Neural cell (in vitro differentiated cells): ENCODE data around the gene TRAPPC3. TPM values are rescaled to one million over a fixed set of nuclear protein-coding genes. Genes with fewer than 3 reads are reported as not detected.

ENCODE experiments used
- H2AFZ ChIP-seq: fragments of 200-600, 300-800 bp; sonication (generic), shearing (Covaris generic); 2 replicates; pipeline ENCODE4 v1.6.0; 2014; ENCODE audit warnings: low read depth, mild to moderate bottlenecking, antibody characterized with exemption, low read length, moderate library complexity
- H3F3A ChIP-seq: fragments of 200-600 bp; shearing (Covaris generic); 2 replicates; pipeline ENCODE4 v1.6.1; 2016; ENCODE audit warnings: mild to moderate bottlenecking, moderate library complexity, mixed read lengths, antibody characterized with exemption, low read length; ENCODE audit not compliant: insufficient read depth, poor library complexity, severe bottlenecking
- H3K27ac ChIP-seq: fragments of 200-600, 300-800 bp; sonication (generic), shearing (Covaris generic); 2 replicates; pipeline ENCODE4 v1.5.1; 2014; ENCODE audit warnings: mild to moderate bottlenecking, low read length, moderate library complexity
- H3K27me3 ChIP-seq: fragments of 300-800, 200-600 bp; sonication (generic), shearing (Covaris generic); 2 replicates; pipeline ENCODE4 v1.6.0; 2014; ENCODE audit warnings: mild to moderate bottlenecking, low read depth, low read length, moderate library complexity; ENCODE audit not compliant: insufficient read depth
- H3K36me3 ChIP-seq: fragments of 300-800, 200-600 bp; sonication (generic), shearing (Covaris generic); 2 replicates; pipeline ENCODE4 v1.5.1; 2014; ENCODE audit warnings: mild to moderate bottlenecking, antibody characterized with exemption, low read length, moderate library complexity; ENCODE audit not compliant: insufficient read depth
- H3K4me2 ChIP-seq: fragments of 300-800, 200-600 bp; sonication (generic), shearing (Covaris generic); 2 replicates; pipeline ENCODE4 v1.6.0; 2014; ENCODE audit warnings: mild to moderate bottlenecking, low read length
- H3K4me3 ChIP-seq: fragments of 300-800, 200-600 bp; sonication (generic), shearing (Covaris generic); 2 replicates; pipeline ENCODE4 v1.5.1; 2014; ENCODE audit warnings: mild to moderate bottlenecking, low read length, moderate library complexity
- H3K79me2 ChIP-seq: fragments of 200-600 bp; shearing (Covaris generic); replicated peaks from 2 replicates; pipeline ENCODE4 v1.6.0; 2014; ENCODE audit warnings: mild to moderate bottlenecking, low read length, moderate library complexity; ENCODE audit not compliant: insufficient read depth
- H3K9ac ChIP-seq: fragments of 300-800, 200-600 bp; sonication (generic), shearing (Covaris generic); 2 replicates; pipeline ENCODE4 v1.6.1; 2016; ENCODE audit warnings: mild to moderate bottlenecking, low read length, mixed read lengths
- H3K9me2 ChIP-seq: fragments of 200-600 bp; shearing (Covaris generic); 2 replicates; pipeline ENCODE4 v1.6.1; 2016; ENCODE audit warnings: mild to moderate bottlenecking, low read length, mixed read lengths; ENCODE audit not compliant: insufficient read depth
- H3K9me3 ChIP-seq: fragments of 200-600, 300-800 bp; sonication (generic), shearing (Covaris generic); 2 replicates; pipeline ENCODE4 v1.6.1; 2016; ENCODE audit warnings: mild to moderate bottlenecking, mixed run types, low read length, moderate library complexity, mixed read lengths
- H4K20me1 ChIP-seq: fragments of 200-600 bp; shearing (Covaris generic); 2 replicates; pipeline ENCODE4 v1.6.1; 2016; ENCODE audit warnings: mild to moderate bottlenecking, mixed run types; ENCODE audit not compliant: insufficient read depth
- CTCF ChIP-seq: fragments of 450-650 bp; IDR thresholded peaks from 2 replicates; pipeline ENCODE4 v1.5.1; 2014; ENCODE audit warnings: antibody characterized with exemption, mild to moderate bottlenecking, moderate library complexity; ENCODE audit not compliant: poor library complexity, severe bottlenecking
- EP300 ChIP-seq: fragments of 450-650 bp; conservative IDR thresholded peaks from 2 replicates; pipeline ENCODE4 v1.6.1; 2014; ENCODE audit warnings: antibody characterized with exemption, mild to moderate bottlenecking, moderate library complexity; ENCODE audit not compliant: poor library complexity, severe bottlenecking
- EZH2 ChIP-seq: fragments of 200-600, 300-800 bp; shearing (Covaris generic), sonication (generic); IDR thresholded peaks from 2 replicates; pipeline ENCODE4 v1.6.1; 2014; ENCODE audit warnings: antibody characterized with exemption, low read length, borderline replicate concordance, mild to moderate bottlenecking; ENCODE audit not compliant: insufficient read depth, poor library complexity, severe bottlenecking
- MXI1 ChIP-seq: fragments of 450-650 bp; conservative IDR thresholded peaks from 2 replicates; pipeline ENCODE4 v1.6.1; 2014; ENCODE audit warnings: antibody characterized with exemption, mild to moderate bottlenecking; ENCODE audit not compliant: poor library complexity, severe bottlenecking
- POLR2AphosphoS5 ChIP-seq: IDR thresholded peaks from 2 replicates; pipeline ENCODE4 v1.6.1; 2012
- RAD21 ChIP-seq: fragments of 450-650 bp; conservative IDR thresholded peaks from 2 replicates; pipeline ENCODE4 v1.6.1; 2014; ENCODE audit warnings: antibody characterized with exemption, mild to moderate bottlenecking, moderate library complexity
- SMC3 ChIP-seq: fragments of 450-650 bp; conservative IDR thresholded peaks from 2 replicates; pipeline ENCODE4 v1.6.1; 2014; ENCODE audit warnings: antibody characterized with exemption, mild to moderate bottlenecking, moderate library complexity; ENCODE audit not compliant: poor library complexity
- TAF1 ChIP-seq: IDR thresholded peaks from 2 replicates; pipeline ENCODE4 v1.6.1; 2012; ENCODE audit warnings: low read depth
- polyA plus RNA-seq: library from polyadenylated mRNA; depleted of rRNA; stranded (reverse); fragments of >200 nt; gene quantifications from 2 replicates; pipeline ENCODE4 v1.2.3, GENCODE V29; 2014
- TF ChIP-seq, protein P1 (sequence below): IDR thresholded peaks from 2 replicates; pipeline ENCODE4 v1.6.1; 2012; ENCODE audit warnings: borderline replicate concordance

TRAPPC3 gene
- polyA plus RNA-seq, 1 donor from 2014 or later: 278 TPM

DNA sequence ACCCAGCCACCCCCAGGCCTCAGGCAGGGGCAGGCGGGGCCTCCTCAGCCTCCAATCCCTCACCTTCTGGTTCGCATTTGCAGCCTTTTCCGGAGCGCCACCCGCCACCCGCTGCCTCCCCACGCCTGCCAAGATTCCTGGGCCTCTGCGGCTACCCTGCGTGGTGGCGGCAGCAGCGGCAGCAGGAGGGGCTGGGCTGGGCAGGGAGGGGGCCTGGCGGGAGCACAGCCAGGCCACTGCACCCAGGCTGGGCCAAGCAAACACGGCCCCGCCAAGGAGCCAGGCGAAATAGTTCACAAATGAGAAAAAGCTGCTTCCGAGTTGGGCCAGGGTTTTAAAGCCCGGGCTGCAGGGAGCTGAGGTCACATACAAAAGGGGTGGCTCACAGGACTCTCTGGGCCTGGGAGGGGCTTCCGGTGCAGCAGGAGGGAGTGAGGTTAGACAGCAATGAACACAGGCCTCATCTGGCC, 34.1 kb downstream of the TRAPPC3 start:
- Histone ChIP-seq H3K4me3 (no peak overlapping the region), H3K79me2 (no peaks in the 10 kb centered on the region), H3K36me3 (no peaks in the 10 kb centered on the region), H4K20me1 (no peaks in the 10 kb centered on the region), H3F3A (no peaks in the 10 kb centered on the region), H3K27ac (no peak overlapping the region), H3K4me2 (no peak overlapping the region), H3K9me2 (no peaks in the 10 kb centered on the region), H2AFZ (no peak overlapping the region), H3K9ac (no peak overlapping the region), H3K27me3 (no peaks in the 10 kb centered on the region), H3K9me3 (no peaks in the 10 kb centered on the region)
- TF ChIP-seq EP300: no peak
- no peak for TF ChIP-seq CTCF
- TF ChIP-seq, protein P1, sequence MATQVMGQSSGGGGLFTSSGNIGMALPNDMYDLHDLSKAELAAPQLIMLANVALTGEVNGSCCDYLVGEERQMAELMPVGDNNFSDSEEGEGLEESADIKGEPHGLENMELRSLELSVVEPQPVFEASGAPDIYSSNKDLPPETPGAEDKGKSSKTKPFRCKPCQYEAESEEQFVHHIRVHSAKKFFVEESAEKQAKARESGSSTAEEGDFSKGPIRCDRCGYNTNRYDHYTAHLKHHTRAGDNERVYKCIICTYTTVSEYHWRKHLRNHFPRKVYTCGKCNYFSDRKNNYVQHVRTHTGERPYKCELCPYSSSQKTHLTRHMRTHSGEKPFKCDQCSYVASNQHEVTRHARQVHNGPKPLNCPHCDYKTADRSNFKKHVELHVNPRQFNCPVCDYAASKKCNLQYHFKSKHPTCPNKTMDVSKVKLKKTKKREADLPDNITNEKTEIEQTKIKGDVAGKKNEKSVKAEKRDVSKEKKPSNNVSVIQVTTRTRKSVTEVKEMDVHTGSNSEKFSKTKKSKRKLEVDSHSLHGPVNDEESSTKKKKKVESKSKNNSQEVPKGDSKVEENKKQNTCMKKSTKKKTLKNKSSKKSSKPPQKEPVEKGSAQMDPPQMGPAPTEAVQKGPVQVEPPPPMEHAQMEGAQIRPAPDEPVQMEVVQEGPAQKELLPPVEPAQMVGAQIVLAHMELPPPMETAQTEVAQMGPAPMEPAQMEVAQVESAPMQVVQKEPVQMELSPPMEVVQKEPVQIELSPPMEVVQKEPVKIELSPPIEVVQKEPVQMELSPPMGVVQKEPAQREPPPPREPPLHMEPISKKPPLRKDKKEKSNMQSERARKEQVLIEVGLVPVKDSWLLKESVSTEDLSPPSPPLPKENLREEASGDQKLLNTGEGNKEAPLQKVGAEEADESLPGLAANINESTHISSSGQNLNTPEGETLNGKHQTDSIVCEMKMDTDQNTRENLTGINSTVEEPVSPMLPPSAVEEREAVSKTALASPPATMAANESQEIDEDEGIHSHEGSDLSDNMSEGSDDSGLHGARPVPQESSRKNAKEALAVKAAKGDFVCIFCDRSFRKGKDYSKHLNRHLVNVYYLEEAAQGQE: no peak
- no peak for TF ChIP-seq MXI1
- TF ChIP-seq POLR2AphosphoS5: no peak
- TF ChIP-seq EZH2: no peak
- TF ChIP-seq TAF1: no peak
- TF ChIP-seq SMC3: no peak
- no peak for TF ChIP-seq RAD21

DNA sequence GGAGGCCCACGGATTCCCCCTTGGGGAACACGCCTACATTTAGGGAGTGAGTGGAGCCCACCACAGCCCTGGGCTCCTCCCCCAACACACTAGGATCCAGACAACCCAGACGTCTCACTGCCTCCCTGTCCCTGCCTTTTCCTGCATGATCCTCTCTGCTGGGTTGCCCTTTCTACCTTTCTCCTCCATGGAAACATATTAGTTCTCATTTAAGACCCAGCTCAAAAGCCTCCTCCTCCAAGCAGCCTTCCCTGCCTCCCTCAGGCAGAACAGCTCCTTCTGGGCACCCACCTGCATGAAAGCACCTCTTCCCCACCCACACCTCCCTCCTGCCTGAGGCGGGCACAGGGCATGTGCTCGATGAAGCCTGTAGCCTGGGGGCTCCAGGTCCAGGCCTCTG, 34.9 kb downstream of the TRAPPC3 start:
- no peak for TF ChIP-seq MXI1
- TF ChIP-seq RAD21: no peak
- no peak for TF ChIP-seq TAF1
- TF ChIP-seq EP300: no peak
- TF ChIP-seq, protein P1: no peak
- no peak for TF ChIP-seq EZH2
- TF ChIP-seq SMC3: no peak
- TF ChIP-seq POLR2AphosphoS5: no peak
- no peak for TF ChIP-seq CTCF
- H3F3A ChIP-seq: no peaks in the 10 kb centered on the region
- H3K9ac ChIP-seq: no peak overlapping the region
- no peaks in the 10 kb centered on the region for H3K36me3 ChIP-seq
- no peaks in the 10 kb centered on the region for H3K9me3 ChIP-seq
- no peaks in the 10 kb centered on the region for H3K9me2 ChIP-seq
- no peak overlapping the region for H2AFZ ChIP-seq
- H3K27me3 ChIP-seq: no peaks in the 10 kb centered on the region
- no peak overlapping the region for H3K4me2 ChIP-seq
- no peak overlapping the region for H3K27ac ChIP-seq
- H3K79me2 ChIP-seq: no peaks in the 10 kb centered on the region
- no peak overlapping the region for H3K4me3 ChIP-seq
- no peaks in the 10 kb centered on the region for H4K20me1 ChIP-seq
